ENCODE results near the gene ATP9B. TPM values are rescaled to one million over a fixed set of nuclear protein-coding genes. Genes with fewer than 3 reads are reported as not detected.
"Not testable (repeated sequence)": the region's sequence is repeated elsewhere in the genome, so short reads cannot be mapped to it uniquely, and the experiment has no call there.

The ATP9B gene
- total and polyA plus RNA-seq, 4 donors = 12.6 to 77.0 (median 29.9) TPM

GRCh38 chr18:79258447-79258846, 189.3 kb downstream of the ATP9B start:
- 96% methylated on average over 4 of the region's 4 CpGs for WGBS, 2 donors
- Histone ChIP-seq H3K4me1 (ENCODE audit: control insufficient read depth in 5 of 5, insufficient read depth in 5 of 5, low read length in 5 of 5) (no peaks in the 10 kb centered on the region), H3K27ac (ENCODE audit: low read depth in 1 of 2, low read length in 1 of 2) (no peak overlapping the region), H3K4me3 (no peak overlapping the region), H3K9me3 (ENCODE audit: control insufficient read depth in 4 of 4, insufficient read depth in 3 of 4, low read length in 3 of 4) (peaks cover 0 to 2% (median 0%) of the 10 kb centered on the region in 4 donors), H3K9ac (ENCODE audit: insufficient read depth in 1 of 2, low read length in 2 of 2) (no peak overlapping the region), H3K36me3 (ENCODE audit: control insufficient read depth in 4 of 4, insufficient read depth in 4 of 4, low read length in 4 of 4) (peaks cover 0 to 13% (median 6%) of the 10 kb centered on the region in 4 donors), H3K27me3 (ENCODE audit: control insufficient read depth in 3 of 3, insufficient read depth in 3 of 3, low read length in 2 of 3) (no peaks in the 10 kb centered on the region)
- ATAC-seq (ENCODE audit: insufficient read depth, low FRiP score) = no peak
- no peak for DNase-seq
- TF ChIP-seq CTCF (IDR thresholded peaks at IDR 0.05; ENCODE audit: control extremely low read depth, extremely low read depth) = no peak

GRCh38 chr18:79259218-79259617, 190.0 kb downstream of the ATP9B start:
- no peak for ATAC-seq (ENCODE audit: insufficient read depth, low FRiP score)

GRCh38 chr18:79260023-79260422, 190.8 kb downstream of the ATP9B start:
- Histone ChIP-seq H3K4me3 (no peak overlapping the region), H3K9ac (ENCODE audit: insufficient read depth in 1 of 2, low read length in 2 of 2) (no peak overlapping the region), H3K27me3 (ENCODE audit: control insufficient read depth in 3 of 3, insufficient read depth in 3 of 3, low read length in 2 of 3) (no peaks in the 10 kb centered on the region), H3K36me3 (ENCODE audit: control insufficient read depth in 4 of 4, insufficient read depth in 4 of 4, low read length in 4 of 4) (peaks cover 0 to 6% (median 4%) of the 10 kb centered on the region in 4 donors), H3K4me1 (ENCODE audit: control insufficient read depth in 5 of 5, insufficient read depth in 5 of 5, low read length in 5 of 5) (no peaks in the 10 kb centered on the region), H3K27ac (ENCODE audit: low read depth in 1 of 2, low read length in 1 of 2) (no peak overlapping the region), H3K9me3 (ENCODE audit: control insufficient read depth in 4 of 4, insufficient read depth in 3 of 4, low read length in 3 of 4) (peaks cover 0 to 2% (median 0%) of the 10 kb centered on the region in 4 donors)
- ATAC-seq (ENCODE audit: insufficient read depth, low FRiP score) (no peak), DNase-seq (no peak)
- WGBS, 2 donors = 86 to 94% methylated on average over 8 of the region's 8 CpGs
- TF ChIP-seq CTCF (IDR thresholded peaks at IDR 0.05; ENCODE audit: control extremely low read depth, extremely low read depth) = no peak

More at GRCh38 chr18:79259218-79259617, 190.0 kb downstream of the ATP9B start:
- no peak for TF ChIP-seq CTCF (IDR thresholded peaks at IDR 0.05; ENCODE audit: control extremely low read depth, extremely low read depth)
- Histone ChIP-seq H3K27me3 (ENCODE audit: control insufficient read depth in 3 of 3, insufficient read depth in 3 of 3, low read length in 2 of 3) (no peaks in the 10 kb centered on the region), H3K4me3 (no peak overlapping the region), H3K9me3 (ENCODE audit: control insufficient read depth in 4 of 4, insufficient read depth in 3 of 4, low read length in 3 of 4) (peaks cover 0 to 2% (median 0%) of the 10 kb centered on the region in 4 donors), H3K9ac (ENCODE audit: insufficient read depth in 1 of 2, low read length in 2 of 2) (no peak overlapping the region), H3K27ac (ENCODE audit: low read depth in 1 of 2, low read length in 1 of 2) (no peak overlapping the region), H3K4me1 (ENCODE audit: control insufficient read depth in 5 of 5, insufficient read depth in 5 of 5, low read length in 5 of 5) (no peaks in the 10 kb centered on the region), H3K36me3 (ENCODE audit: control insufficient read depth in 4 of 4, insufficient read depth in 4 of 4, low read length in 4 of 4) (peaks cover 0 to 13% (median 4%) of the 10 kb centered on the region in 4 donors)
- 81 to 91% methylated on average over 2 of the region's 2 CpGs for WGBS, 2 donors
- no peak for DNase-seq

- TF ChIP-seq CTCF (IDR thresholded peaks at IDR 0.05; ENCODE audit: control extremely low read depth, extremely low read depth) = no peak
- no peak overlapping the region for H3K27ac ChIP-seq (ENCODE audit: low read depth in 1 of 2, low read length in 1 of 2)
- no peaks in the 10 kb centered on the region for H3K27me3 ChIP-seq (ENCODE audit: control insufficient read depth in 3 of 3, insufficient read depth in 3 of 3, low read length in 2 of 3)
- no peak overlapping the region for H3K4me3 ChIP-seq
- H3K9ac ChIP-seq (ENCODE audit: insufficient read depth in 1 of 2, low read length in 2 of 2) = no peak overlapping the region
- peaks cover 0 to 5% (median 4%) of the 10 kb centered on the region in 4 donors for H3K36me3 ChIP-seq (ENCODE audit: control insufficient read depth in 4 of 4, insufficient read depth in 4 of 4, low read length in 4 of 4)
- ATAC-seq (ENCODE audit: insufficient read depth, low FRiP score) = no peak
- no peak for DNase-seq
- WGBS, 2 donors = 98 to 100% methylated on average over 1 of the region's 1 CpG
- H3K4me1 ChIP-seq (ENCODE audit: control insufficient read depth in 5 of 5, insufficient read depth in 5 of 5, low read length in 5 of 5) = no peaks in the 10 kb centered on the region
- H3K9me3 ChIP-seq (ENCODE audit: control insufficient read depth in 4 of 4, insufficient read depth in 3 of 4, low read length in 3 of 4) = peaks cover 0 to under 1% (median 0%) of the 10 kb centered on the region in 4 donors
These were observed 191.3 kb downstream of the ATP9B start for GRCh38 chr18:79260510-79260909.

- not testable (repeated sequence) for H3K9ac ChIP-seq (ENCODE audit: insufficient read depth in 1 of 2, low read length in 2 of 2); H3K4me1 ChIP-seq (ENCODE audit: control insufficient read depth in 5 of 5, insufficient read depth in 5 of 5, low read length in 5 of 5); H3K36me3 ChIP-seq (ENCODE audit: control insufficient read depth in 4 of 4, insufficient read depth in 4 of 4, low read length in 4 of 4); H3K4me3 ChIP-seq; ATAC-seq (ENCODE audit: insufficient read depth, low FRiP score); H3K27me3 ChIP-seq (ENCODE audit: control insufficient read depth in 3 of 3, insufficient read depth in 3 of 3, low read length in 2 of 3); H3K9me3 ChIP-seq (ENCODE audit: control insufficient read depth in 4 of 4, insufficient read depth in 3 of 4, low read length in 3 of 4); H3K27ac ChIP-seq (ENCODE audit: low read depth in 1 of 2, low read length in 1 of 2); DNase-seq
- 98 to 99% methylated on average over 9 of the region's 9 CpGs for WGBS, 2 donors
These were observed 195.9 kb downstream of the ATP9B start for GRCh38 chr18:79265068-79265467.

Measured in lung (tissue), 12 donors.